GM18909 (cell line): ENCODE results near the gene HNRNPH3.
"Not testable (repeated sequence)": the region's sequence is repeated elsewhere in the genome, so short reads cannot be mapped to it uniquely, and the experiment has no call there.

Experiments used
- ATAC-seq: cut with Tn5 transposase; IDR thresholded peaks from one replicate; pipeline ENCODE4 v1.9.1; 2021; ENCODE audit warnings: mild to moderate bottlenecking; ENCODE audit not compliant: unreplicated experiment, poor library complexity

Gene HNRNPH3, protein sequence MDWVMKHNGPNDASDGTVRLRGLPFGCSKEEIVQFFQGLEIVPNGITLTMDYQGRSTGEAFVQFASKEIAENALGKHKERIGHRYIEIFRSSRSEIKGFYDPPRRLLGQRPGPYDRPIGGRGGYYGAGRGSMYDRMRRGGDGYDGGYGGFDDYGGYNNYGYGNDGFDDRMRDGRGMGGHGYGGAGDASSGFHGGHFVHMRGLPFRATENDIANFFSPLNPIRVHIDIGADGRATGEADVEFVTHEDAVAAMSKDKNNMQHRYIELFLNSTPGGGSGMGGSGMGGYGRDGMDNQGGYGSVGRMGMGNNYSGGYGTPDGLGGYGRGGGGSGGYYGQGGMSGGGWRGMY

DNA sequence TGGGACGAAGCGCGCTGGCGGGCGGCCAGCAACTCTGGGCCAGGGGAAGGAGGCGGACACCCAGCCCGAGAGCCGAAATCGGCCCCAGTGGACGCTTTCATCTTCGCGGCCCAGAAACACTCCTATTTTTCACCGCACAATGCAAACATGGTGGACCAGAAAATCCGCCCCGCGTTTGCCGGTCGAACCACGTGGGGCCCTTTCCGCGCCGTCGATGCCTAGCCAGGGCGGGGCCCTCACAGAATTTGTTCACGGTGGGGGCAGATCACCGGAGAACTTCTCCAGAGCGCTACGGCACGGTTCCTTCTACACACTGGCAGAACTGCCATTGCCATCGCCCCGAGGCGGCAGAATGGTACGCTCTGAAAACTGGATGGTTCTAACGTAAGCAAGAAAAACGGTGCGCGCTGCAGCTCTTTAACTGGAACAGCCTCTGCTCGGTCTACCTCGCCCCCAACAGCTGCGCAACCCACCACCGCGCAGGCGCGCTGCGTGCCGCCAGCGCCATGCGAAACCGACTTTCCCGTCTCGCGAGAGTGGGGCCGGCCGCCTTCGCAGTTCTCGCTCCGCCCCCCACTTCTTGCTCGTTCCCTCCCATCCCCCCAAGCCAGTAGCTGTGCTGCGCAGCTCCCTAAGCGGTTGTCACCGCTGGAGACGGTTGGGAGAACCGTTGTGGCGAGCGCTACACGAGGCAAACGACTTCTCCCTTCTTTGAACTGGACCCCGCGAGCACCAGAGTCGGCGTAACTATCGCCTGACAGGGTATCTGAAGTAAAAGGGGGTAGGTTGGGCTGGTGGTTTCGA, at the start of gene HNRNPH3:
HNRNPH3 (plus strand) TSS at position 610 of the 804 bp plus-strand sequence. CDS start 5,158 bp downstream, outside the sequence.
- ATAC-seq, result peak; percentile 86

DNA sequence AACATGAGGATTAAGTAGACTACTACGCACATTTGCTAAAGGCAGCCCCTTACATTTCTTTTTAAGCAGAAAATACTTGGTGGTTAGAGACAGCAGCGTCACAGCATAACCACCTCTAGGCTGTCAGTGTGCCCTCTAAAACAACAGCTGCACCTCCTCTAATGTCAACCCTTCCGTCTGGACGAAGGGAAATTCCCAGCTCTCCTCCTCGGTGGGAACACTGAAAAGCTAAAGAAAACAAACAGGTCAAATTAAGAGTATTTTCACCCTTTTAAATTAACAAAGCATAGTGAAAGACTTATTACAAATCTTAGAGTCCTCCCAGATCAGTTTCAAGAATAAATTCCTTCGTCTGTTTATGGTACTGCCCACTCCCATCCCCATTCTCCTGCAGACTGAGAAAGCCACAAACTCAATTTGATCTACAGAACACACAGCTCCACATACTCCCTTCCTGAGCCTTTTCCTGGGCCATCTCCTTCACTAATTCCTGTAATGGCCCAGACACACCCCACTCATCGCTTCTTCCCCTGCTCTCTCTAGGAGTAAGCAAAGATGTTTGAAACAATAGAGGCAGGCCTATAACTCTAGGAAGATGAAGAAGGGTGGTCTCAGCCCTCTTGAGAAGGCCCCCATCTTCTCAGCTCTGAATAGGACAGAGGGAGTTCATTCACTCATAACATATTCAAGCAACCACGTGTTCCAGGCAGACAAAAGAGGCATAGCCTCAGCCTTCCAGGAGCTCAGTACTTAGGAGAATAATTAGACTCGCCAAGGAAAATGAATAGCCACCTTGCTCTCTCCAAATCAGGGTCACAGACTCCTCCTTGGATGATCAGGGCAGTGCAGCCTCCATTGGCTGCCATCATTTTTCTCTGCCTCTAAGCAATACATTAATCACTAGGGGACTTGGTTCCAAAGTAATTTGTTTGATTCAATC, 47.5 kb upstream of the HNRNPH3 start:
- ATAC-seq, result no peak

DNA sequence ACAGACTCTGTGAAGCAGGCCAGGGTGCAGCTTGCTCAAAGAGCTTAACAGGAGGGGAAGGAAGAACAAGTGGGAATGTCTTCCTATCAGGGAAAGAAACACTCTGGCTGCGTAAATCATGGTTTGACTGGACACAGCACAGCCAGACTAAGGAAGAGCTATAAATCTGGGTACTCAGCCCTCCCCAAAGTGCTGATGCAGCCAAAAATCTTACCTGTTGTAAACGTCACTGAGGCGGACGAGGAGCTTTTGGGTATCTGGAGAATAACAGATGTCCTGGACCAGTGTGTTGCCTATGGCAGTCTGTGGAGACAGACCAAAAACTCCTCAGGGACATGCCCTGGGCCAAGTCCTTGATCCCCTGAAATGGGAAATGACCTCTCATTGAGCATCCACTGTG, 43.1 kb upstream of the HNRNPH3 start:
- no peak for ATAC-seq

DNA sequence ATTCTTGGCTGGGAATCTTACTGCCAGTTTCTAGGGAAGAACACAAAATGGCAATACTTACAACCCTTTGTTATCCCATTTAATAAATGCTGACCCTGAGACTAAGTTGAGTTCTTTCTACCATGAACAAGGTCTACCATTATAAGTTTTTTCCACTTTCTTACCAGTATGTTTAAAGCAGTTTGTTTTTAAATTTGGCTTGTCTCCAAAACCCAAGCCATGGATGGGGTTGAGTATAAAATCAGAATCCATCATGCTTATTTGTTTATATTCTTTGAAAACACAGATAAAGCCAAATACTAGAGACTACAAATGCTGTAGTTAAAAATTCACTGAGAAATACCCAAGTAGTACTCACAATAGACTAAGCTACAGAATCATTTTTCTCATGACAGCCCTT, 41.1 kb upstream of the HNRNPH3 start:
- ATAC-seq, result no peak

DNA sequence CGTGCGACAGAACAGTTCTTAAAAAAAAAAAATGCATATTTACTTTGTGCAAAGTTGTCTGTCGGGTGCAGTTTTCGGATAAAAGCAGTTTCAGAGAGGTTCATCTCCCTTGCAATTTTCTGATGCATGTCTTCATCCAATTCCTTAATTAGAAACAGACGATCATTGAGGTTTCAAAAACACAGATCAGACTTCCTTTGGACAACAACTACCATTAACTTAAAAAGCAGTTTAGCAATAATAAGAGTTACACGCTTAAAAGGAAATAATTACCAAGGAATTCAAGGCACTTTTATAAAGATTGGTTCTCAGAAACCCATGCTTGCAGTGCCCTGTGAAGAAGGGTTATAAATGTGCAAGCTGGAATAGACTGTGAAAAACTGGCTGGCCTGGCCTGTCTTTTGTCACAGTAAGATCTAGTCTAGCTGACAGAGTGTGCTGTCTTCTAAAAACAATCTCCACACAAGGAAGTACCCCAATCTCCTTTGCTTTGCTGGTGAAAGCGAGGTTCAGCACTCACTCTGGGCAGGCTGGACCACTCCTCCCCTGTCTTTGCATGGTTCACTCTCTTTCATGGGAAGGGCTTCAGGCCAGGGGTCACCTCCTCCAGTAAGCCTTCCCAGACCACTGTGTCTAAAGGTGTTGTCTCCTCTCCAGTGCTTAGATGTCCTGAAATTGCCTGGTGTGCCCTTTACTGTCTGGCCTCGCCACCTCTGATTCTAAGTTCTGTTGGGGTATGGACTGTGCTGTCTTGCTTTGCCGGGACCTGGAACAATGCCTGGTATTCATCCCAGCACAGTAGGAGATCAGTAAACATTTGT, 34.8 kb upstream of the HNRNPH3 start:
- ATAC-seq, result no peak

DNA sequence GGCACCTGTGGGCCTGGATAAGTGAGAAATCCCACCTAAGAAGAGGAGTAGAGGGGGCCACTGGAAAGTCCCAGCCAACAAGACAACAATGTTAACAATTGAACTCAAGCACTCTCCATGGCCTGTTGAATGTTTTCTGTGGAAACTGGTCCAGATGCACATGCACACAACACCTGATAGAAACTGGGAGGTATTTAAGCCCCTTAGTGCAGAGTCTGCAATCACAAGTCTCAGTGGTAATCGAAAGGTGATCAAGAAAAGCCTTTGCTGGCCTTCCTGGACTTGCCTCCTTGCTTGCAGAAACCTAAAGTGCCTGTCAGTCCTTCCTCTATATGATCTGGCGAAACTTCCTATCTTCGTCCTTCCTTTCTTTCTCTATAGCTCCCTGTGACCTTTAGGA, 30.6 kb upstream of the HNRNPH3 start:
- no peak for ATAC-seq

DNA sequence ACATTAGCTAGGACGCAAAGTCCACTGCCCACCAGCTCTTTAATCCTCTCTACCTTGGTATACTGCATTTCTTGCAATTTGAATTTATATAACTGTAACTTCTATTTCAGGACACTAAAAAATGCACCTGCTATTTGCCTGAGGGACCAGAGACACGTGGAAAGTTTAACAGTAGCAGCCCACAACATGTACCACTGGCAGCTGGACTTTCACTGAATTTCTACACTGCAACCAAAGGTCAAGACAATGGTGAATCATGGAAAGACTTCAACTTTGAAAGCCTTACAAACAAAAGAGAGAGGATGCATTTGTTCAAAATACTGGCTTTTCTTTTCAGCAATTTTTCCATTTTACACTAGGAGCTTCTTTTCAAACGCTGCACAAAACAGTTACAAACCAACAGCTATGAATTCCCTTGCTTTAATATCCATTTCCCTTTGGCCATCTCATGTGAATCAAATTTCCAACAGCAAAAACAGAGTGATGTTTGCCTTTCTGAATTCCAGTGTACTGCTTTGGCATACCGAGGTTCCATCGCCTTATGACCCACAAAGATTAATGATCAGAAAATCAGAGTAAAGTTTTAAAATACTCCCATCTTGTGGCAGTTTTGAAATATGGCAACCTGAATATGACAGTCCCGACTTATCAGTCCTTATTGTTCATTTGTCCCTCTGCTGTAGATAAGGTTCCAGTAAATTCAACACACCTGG, 29.9 kb upstream of the HNRNPH3 start:
- peak; percentile 56 for ATAC-seq

DNA sequence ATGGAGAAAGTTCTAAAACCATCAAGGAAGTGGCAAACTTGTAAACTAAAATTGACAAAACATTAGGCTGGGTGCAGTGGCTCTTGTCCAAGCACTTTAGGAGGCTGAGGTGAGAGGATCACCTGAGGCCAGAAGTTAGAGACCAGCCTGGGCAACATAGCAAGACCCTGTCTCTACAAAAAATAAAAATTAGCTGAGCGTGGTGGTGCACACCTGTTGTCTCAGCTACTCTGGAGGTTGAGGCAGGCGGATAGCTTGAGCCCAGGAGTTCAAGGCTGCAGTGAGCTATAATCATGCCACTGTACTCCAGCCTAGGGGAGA, 29.4 kb upstream of the HNRNPH3 start:
- ATAC-seq, result peak; percentile 4

DNA sequence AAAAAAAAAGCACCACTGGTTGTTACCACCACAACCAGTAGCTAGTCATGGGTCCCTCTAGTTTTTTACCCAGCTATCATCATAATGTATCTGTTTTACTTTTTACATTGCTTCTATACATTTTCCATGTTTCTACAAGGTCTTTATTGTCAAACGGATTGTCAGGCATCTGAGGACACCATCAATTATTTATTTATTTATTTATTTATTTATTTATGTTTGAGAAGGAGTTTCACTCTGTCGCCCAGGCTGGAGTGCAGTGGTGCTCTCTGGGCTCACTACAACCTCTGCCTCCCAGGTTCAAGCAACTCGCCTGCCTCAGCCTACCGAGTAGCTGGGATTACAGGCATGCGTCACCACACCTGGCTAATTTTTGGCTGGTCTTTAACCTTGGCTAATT, 29.0 kb upstream of the HNRNPH3 start:
- ATAC-seq, result no peak

DNA sequence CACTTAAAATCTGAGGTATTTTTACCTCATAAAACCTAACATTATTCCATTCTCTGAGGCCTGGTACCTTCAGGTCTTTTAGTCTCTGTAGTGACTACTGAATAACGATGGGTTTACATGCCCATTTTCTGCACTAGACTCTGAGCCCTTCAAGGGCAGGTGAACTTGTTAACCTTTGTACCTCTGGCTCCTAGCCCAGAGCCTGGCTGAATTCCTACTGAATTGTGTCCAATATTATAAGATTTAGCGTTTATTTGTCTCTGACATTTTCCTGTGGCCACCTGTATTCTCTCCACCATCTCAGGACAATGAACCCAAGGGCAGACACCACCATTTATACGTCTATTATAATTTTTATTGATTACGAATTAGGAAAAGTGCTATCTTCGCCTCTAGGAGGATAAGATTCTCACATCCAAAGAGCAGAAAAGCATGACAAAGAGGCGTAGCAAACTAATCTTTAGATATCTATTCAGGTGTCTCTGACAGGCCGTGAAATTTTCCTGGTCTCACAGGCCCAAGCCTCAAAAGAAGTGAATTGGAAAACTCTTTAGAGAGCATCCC, 27.9 kb upstream of the HNRNPH3 start:
- ATAC-seq, result no peak

DNA sequence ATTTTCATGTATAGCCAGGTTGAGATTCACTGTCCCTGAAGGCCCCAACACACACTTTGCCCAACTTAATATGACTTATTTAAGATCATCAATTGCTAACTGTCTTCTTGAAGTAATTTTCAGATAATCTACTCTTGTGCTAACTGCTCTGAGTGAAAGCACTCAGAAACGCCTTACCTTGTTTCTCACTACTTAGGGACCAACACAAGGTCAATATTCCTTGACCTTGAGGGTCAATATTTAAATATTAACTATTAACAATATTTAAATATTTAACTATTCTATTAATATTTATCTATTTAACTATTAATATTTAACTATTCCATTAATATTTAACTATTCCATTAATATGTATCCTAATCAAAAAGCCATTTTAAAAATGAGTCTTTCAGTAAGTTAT, 26.0 kb upstream of the HNRNPH3 start:
- no peak for ATAC-seq

DNA sequence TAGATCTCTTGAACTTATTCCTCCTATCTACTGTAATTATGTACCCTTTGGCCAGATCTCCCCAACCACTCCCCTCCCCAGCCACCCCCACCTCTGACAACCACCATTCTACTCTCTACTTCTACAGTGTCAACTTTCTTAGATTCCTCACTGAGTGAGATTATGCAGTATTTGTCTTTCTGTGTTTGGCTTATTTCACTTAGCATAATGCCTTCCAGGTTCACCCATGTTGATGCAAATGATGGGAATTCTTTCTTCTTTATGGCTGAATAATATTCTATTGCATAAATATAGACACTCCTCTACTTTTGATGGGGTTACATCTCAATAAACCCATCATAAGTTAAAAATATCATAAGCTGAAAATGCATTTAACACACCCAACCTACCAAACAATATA, 21.3 kb upstream of the HNRNPH3 start:
- ATAC-seq, result no peak

DNA sequence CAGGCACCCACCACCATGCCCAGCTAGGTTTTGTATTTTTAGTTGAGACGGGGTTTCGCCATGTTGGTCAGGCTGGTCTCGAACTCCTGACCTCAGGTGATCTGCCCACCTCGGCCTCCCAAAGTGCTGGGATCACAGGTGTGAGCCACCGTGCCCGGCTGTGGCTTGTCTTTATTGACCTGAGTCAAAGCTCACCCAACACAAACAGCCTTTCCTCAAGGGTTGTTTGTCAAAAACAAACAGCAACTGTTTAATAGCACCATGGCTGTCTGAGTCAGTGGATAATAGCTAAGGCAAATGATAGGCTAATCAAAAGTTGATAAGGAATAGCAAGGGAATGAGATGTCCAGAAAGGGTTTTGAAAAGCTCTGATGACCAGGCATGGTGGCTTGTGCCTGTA, 16.9 kb upstream of the HNRNPH3 start:
- not testable (repeated sequence) for ATAC-seq

DNA sequence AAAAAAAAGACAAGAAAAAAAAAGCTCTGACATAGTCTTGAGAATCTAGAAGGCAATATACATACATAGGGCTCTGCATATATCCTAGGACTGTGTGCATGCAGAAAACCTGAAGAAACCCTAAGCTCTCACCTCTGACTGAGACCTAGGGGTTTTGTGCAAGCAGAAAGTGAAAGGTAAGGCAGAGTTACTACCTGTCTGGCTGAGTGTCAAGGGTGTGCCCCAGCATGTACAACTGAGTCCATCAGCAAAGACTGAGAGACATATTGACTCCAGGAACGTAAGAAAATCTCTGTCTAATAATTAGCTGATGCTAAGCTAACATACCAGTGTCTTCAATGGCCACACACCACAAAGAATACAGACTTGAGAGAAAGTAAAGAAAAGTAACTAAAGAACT, 16.3 kb upstream of the HNRNPH3 start:
- no peak for ATAC-seq

DNA sequence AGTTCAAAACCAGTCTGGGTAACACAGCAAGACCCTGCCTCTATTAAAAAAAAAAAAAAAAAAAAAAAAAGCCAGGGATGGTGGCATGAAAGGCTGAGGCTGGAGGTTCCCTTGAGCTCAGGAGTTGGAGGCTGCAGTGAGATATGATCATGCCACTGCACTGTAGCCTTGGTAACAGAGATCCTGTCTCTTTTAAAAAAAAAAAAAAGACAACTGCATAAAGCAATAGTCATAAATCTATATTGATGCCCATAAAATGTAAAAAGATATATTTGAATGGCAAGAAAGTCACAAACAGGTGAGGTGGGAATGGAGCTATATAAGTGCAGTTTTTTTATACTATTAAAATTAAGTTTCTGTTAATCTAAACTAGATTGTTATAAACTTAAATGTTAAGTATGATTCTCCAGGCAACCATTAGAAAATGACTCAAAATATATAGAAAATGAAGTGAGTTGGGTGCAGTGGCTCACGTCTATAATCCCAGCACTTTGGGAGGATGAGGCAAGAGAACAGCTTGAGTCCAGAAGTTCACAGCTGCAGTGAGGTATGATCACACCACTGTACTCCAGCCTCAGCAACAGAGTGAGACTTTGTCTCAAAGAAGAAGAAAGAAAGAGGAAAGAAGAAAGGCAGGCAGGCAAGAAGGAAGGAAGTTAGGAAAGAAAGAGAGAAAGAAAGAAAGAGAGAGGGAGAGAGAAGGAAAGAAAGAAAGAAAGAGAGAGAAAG, 13.4 kb upstream of the HNRNPH3 start:
- ATAC-seq, result no peak

DNA sequence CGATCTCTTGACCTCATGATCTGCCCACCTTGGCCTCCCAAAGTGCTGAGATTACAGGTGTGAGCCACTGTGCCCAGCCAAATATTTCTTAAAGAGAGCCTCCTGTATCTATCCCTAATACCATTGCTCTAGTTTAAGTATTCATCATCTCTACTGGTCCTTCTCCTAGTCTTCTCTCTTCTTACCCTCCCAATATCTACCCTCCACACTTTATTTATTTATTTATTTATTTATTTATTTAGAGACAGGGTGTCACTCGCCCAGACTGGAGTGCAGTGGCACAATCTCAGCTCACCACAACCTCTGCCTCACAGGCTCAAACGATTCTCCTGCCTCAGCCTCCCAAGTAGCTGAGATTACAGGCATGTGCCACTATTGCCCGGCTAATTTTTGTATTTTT, 7.5 kb upstream of the HNRNPH3 start:
- not testable (repeated sequence) for ATAC-seq

DNA sequence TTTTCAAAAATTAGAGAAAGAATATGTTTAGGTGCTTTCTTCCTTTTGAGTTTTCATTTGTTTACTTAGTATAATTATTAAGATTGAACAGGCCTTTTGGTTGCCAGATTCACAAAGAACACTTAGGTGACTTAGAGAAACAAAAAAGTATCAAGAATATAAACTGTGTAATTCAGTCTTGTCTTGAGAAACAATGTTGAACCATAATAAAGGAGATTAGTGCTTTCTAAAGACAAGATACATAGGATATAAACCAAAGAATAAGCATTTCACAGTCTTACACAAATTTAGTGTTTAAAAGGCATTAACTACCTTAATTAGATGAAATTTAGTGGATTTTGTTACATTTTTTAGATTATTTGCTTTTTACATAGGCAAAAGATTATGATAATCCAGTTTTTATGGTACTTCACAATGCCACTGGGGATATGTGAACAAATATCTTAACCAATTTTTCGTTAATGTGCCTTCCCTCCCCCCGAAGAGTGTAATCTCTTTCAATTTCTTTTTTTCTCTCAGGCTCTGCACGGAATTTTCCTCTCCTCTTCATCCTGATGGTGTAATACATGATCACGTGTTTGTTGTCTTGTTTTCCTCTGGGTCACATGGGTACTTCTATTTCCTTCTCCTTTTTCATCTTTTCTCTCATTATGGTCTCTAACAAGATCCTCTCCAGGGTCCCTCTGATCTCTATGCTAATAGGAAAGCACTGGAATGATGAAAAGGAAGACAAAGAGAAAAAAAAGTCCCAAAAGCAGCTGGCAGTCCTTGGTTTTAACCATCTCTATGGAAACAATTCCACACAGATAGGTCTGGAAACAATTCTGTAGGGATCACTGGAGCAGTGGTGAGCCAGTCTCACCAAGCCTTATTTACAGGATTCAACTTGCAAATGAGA, 3.7 kb upstream of the HNRNPH3 start:
- ATAC-seq, result no peak
